HCT116 (cell line): Measurements from ENCODE around the gene CHM. TPM values are rescaled to one million over a fixed set of nuclear protein-coding genes. Genes with fewer than 3 reads are reported as not detected.
A peak's percentile ranks its signal among the peaks of the same experiment; 100 is the strongest.

Source experiments
- ATAC-seq: fragments of 200-7000 bp; cut with Tn5 transposase; 2 replicates; pipeline ENCODE4 v1.9.1; 2020; ENCODE audit warnings: mild to moderate bottlenecking, moderate library complexity
- BruUV-seq: library from RNA; stranded (reverse); fragments of 400-500 nt; replicated peaks from 2 replicates; lab custom pipeline; 2021; lab: Mats Ljungman, UMichigan
- CTCF ChIA-PET: fragments of 300-600 bp; sonication (Branson Sonifier 250); formaldehyde crosslinking; loops from one replicate; lab custom pipeline; 2021; ENCODE audit warnings: antibody characterized with exemption; lab: Charles Lee
- POLR2A ChIA-PET: fragments of 300-600, 350-600 bp; sonication (Branson Sonifier 250); formaldehyde crosslinking; loops from one replicate; lab custom pipeline; 2021; ENCODE audit warnings: antibody characterized with exemption; lab: Charles Lee
- RAD21 ChIA-PET, 2 experiments: fragments of 300-600 bp; sonication (Branson Sonifier 250); formaldehyde crosslinking; loops; one replicate each; lab custom pipeline; 2023; ENCODE audit warnings: low total read pairs in 2 of 2; ENCODE audit not compliant: uncharacterized antibody in 2 of 2, unreplicated experiment in 2 of 2, low non-redundant PET in 1 of 2; lab: Charles Lee
- DNase-seq: peaks from one replicate; pipeline ENCODE4 v3.0.0-alpha.2; 2010; ENCODE audit warnings: low read depth, low spot score
- H2AFZ ChIP-seq: fragments of 200-600 bp; shearing (Covaris generic), sonication (generic); 2 replicates; pipeline ENCODE4 v1.6.1; 2017; ENCODE audit warnings: low read depth, mixed run types, mixed read lengths, antibody characterized with exemption, low read length; ENCODE audit not compliant: poor library complexity, severe bottlenecking
- H3K27ac ChIP-seq: 2 replicates; pipeline ENCODE4 v1.5.1; 2012; ENCODE audit warnings: low read depth, low read length
- H3K27me3 ChIP-seq: fragments of 200-600 bp; sonication (generic); 2 replicates; pipeline ENCODE4 v1.6.1; 2016; ENCODE audit warnings: mixed run types, low read length, mixed read lengths; ENCODE audit not compliant: insufficient read depth
- H3K36me3 ChIP-seq, 2 experiments: fragments of 200-500 bp in 1 of 2; fragments of 200-600 bp in 1 of 2; sonication (Bioruptor generic) in 1 of 2; sonication (generic) in 1 of 2; 2 replicates each; pipeline versions ENCODE4 v1.5.1 to v1.6.1; 2014 to 2016; ENCODE audit warnings: low read length in 2 of 2, inconsistent platforms in 1 of 2, mixed read lengths in 1 of 2, mixed run types in 1 of 2; ENCODE audit not compliant: insufficient read depth in 2 of 2, control insufficient read depth in 1 of 2
- H3K4me1 ChIP-seq, 2 experiments: fragments of 200-600 bp in 1 of 2; sonication (generic) in 1 of 2; 2 replicates each; pipeline versions ENCODE4 v1.5.1 to v1.6.1; 2012 to 2017; ENCODE audit warnings: low read length in 2 of 2, inconsistent platforms in 1 of 2, mild to moderate bottlenecking in 1 of 2, mixed read lengths in 1 of 2, mixed run types in 1 of 2, moderate library complexity in 1 of 2; ENCODE audit not compliant: insufficient read depth in 2 of 2, control insufficient read depth in 1 of 2
- H3K4me2 ChIP-seq: fragments of 200-600 bp; sonication (generic); 2 replicates; pipeline ENCODE4 v1.6.1; 2017; ENCODE audit warnings: mixed run types, low read length, mixed read lengths
- H3K4me3 ChIP-seq, 2 experiments: fragments of 200-600 bp in 1 of 2; sonication (generic) in 1 of 2; replicated peaks in 1 of 2; 2 replicates each; pipeline ENCODE4 v1.5.1; 2011 to 2016; ENCODE audit warnings: low read length in 2 of 2, control low read depth in 1 of 2, low read depth in 1 of 2, mild to moderate bottlenecking in 1 of 2, mixed read lengths in 1 of 2, mixed run types in 1 of 2
- H3K79me2 ChIP-seq: fragments of 200-600 bp; sonication (generic); 2 replicates; pipeline ENCODE4 v1.6.1; 2017; ENCODE audit warnings: mild to moderate bottlenecking, mixed run types, low read length, moderate library complexity, mixed read lengths; ENCODE audit not compliant: insufficient read depth
- H3K9ac ChIP-seq: fragments of 200-600 bp; sonication (generic); 2 replicates; pipeline ENCODE4 v1.6.1; 2016; ENCODE audit warnings: low read length, mixed read lengths
- H3K9me2 ChIP-seq: fragments of 200-600 bp; sonication (generic), shearing (Covaris generic); 2 replicates; pipeline ENCODE4 v1.6.1; 2017; ENCODE audit warnings: mixed run types, mild to moderate bottlenecking, moderate library complexity; ENCODE audit not compliant: insufficient read depth
- H3K9me3 ChIP-seq, 2 experiments: fragments of 200-500 bp in 1 of 2; fragments of 200-600 bp in 1 of 2; sonication (Bioruptor generic) in 1 of 2; sonication (generic) in 1 of 2; 2 replicates each; pipeline ENCODE4 v1.6.1; 2014 to 2017; ENCODE audit warnings: low read length in 2 of 2, mixed read lengths in 2 of 2, inconsistent platforms in 1 of 2, low read depth in 1 of 2, mild to moderate bottlenecking in 1 of 2, mixed run types in 1 of 2, moderate library complexity in 1 of 2; ENCODE audit not compliant: control insufficient read depth in 1 of 2, insufficient read depth in 1 of 2
- H4K20me1 ChIP-seq: fragments of 200-600 bp; sonication (generic), shearing (Covaris generic); 2 replicates; pipeline ENCODE4 v1.6.1; 2017; ENCODE audit warnings: mixed run types, mild to moderate bottlenecking, moderate library complexity; ENCODE audit not compliant: insufficient read depth
- CTCF ChIP-seq, 3 experiments: fragments of 200-600 bp in 1 of 3; sonication (generic) in 1 of 3; IDR thresholded peaks in 2 of 3; conservative IDR thresholded peaks in 1 of 3; 2 replicates each; pipeline ENCODE4 v1.5.1; 2012 to 2017; ENCODE audit warnings: low read depth in 2 of 3, low read length in 2 of 3, antibody characterized with exemption in 1 of 3, borderline replicate concordance in 1 of 3, control low read depth in 1 of 3, mild to moderate bottlenecking in 1 of 3, mixed read lengths in 1 of 3, mixed run types in 1 of 3, moderate library complexity in 1 of 3; ENCODE audit not compliant: insufficient read depth in 1 of 3
- POLR2A ChIP-seq: IDR thresholded peaks from 2 replicates; pipeline ENCODE4 v1.7.0; 2011; ENCODE audit warnings: borderline replicate concordance; ENCODE audit not compliant: insufficient read depth, insufficient read length; ENCODE audit errors: extremely low read depth
- RAD21 ChIP-seq: IDR thresholded peaks from 2 replicates; pipeline ENCODE4 v1.6.1; 2012; ENCODE audit warnings: low read depth, mild to moderate bottlenecking
- SRF ChIP-seq: IDR thresholded peaks from 2 replicates; pipeline ENCODE4 v1.6.1; 2012; ENCODE audit warnings: low read depth
- ZBTB33 ChIP-seq: IDR thresholded peaks from 2 replicates; pipeline ENCODE4 v1.6.1; 2011; ENCODE audit warnings: mild to moderate bottlenecking, low read length, moderate library complexity; ENCODE audit not compliant: insufficient replicate concordance; ENCODE audit errors: extremely low read depth
- intact Hi-C: fragments of 100-400 bp; cut with micrococcal nuclease; formaldehyde crosslinking; loops from 2 replicates; pipeline ENCODE4 v1.10.0; 2022
- total RNA-seq: library from RNA; stranded (reverse); gene quantifications from one replicate; pipeline ENCODE4 v1.2.1, GENCODE V29; 2021; ENCODE audit not compliant: unreplicated experiment

CHM gene
- total RNA-seq, 1 experiment from 2014 or later, result 17.1 TPM

GRCh38 chrX:85851418-85851817, 195.9 kb downstream of the CHM start:
- Histone ChIP-seq H3K36me3 (no peaks in the 10 kb centered on the region), H3K79me2 (no peaks in the 10 kb centered on the region), H2AFZ (no peak overlapping the region), H3K4me1 (no peaks in the 10 kb centered on the region), H3K4me3 (no peak overlapping the region), H3K9ac (no peak overlapping the region), H3K27ac (no peak overlapping the region), H3K27me3 (no peaks in the 10 kb centered on the region), H4K20me1 (no peaks in the 10 kb centered on the region), H3K9me2 (no peaks in the 10 kb centered on the region), H3K9me3 (no peaks in the 10 kb centered on the region), H3K4me2 (no peak overlapping the region)
- RAD21 ChIA-PET, result no interaction called here
- POLR2A ChIA-PET, result no interaction called here
- CTCF ChIA-PET, result no interaction called here
- no TSS peak for BruUV-seq
- peak; percentile 63 for ATAC-seq
- DNase-seq, result peak; percentile 8
- peak; percentile 55 for TF ChIP-seq RAD21
- TF ChIP-seq POLR2A, result no peak
- no peak for TF ChIP-seq ZBTB33
- TF ChIP-seq SRF, result no peak
- peak; percentile 43 to 56 (median 54); a peak in 5 of 6 replicates for TF ChIP-seq CTCF (IDR thresholded peaks at IDR 0.05 in 2 of 3, conservative IDR thresholded peaks at IDR 0.05 in 1 of 3; ENCODE audit: borderline replicate concordance in 1 of 3, insufficient read depth in 1 of 3, low read depth in 2 of 3, low read length in 2 of 3)
- intact Hi-C loops, result loop anchor here (2.0 to 5.0 kb wide), 2 partner anchors 215 to 321 kb away; no protein-coding TSS in a partner anchor
